GM12872 (cell line): ENCODE data around the gene TDRD7.

ENCODE experiments used
- CTCF ChIP-seq: IDR thresholded peaks from 3 replicates; pipeline ENCODE4 v1.5.1; 2011; ENCODE audit warnings: low read depth, mild to moderate bottlenecking, low read length, moderate library complexity; ENCODE audit not compliant: insufficient read depth

The TDRD7 gene

GRCh38 chr9:97505845-97506244 lies 93.9 kb downstream of the TDRD7 start:
- TF ChIP-seq CTCF, result no peak

GRCh38 chr9:97506306-97506705 lies 94.4 kb downstream of the TDRD7 start:
- TF ChIP-seq CTCF, result no peak

- no peak for TF ChIP-seq CTCF
These were observed 94.9 kb downstream of the TDRD7 start for GRCh38 chr9:97506787-97507186.

GRCh38 chr9:97507428-97507984 lies 95.6 kb downstream of the TDRD7 start:
- no peak for TF ChIP-seq CTCF

GRCh38 chr9:97508852-97509251 lies 97.0 kb downstream of the TDRD7 start:
- no peak for TF ChIP-seq CTCF

- TF ChIP-seq CTCF, result no peak
These were observed 99.1 kb downstream of the TDRD7 start for GRCh38 chr9:97510797-97511654.

- no peak for TF ChIP-seq CTCF
These were observed 99.9 kb downstream of the TDRD7 start for GRCh38 chr9:97511655-97512427.
